Fibroblast of the aortic adventitia (primary cell): ENCODE data around the gene PARVB. TPM values are rescaled to one million over a fixed set of nuclear protein-coding genes. Genes with fewer than 3 reads are reported as not detected.
A peak's percentile ranks its signal among the peaks of the same experiment; 100 is the strongest.

ENCODE experiments used
- DNase-seq: peaks from one replicate; pipeline ENCODE4 v3.0.0-alpha.2; 2010; ENCODE audit warnings: low read depth
- H3K4me3 ChIP-seq: 2 replicates; pipeline ENCODE4 v1.5.1; 2011; ENCODE audit warnings: low read depth, mild to moderate bottlenecking, control low read depth, low read length, moderate library complexity
- total RNA-seq: library from RNA; depleted of rRNA; stranded (reverse); fragments of >200 nt; gene quantifications from 2 replicates; pipeline ENCODE4 v1.2.3, GENCODE V29; 2012; ENCODE audit warnings: low replicate concordance
- TF ChIP-seq, protein P1 (sequence below): IDR thresholded peaks from 2 replicates; pipeline ENCODE4 v1.5.1; 2011; ENCODE audit warnings: mild to moderate bottlenecking, low read length, control low read depth, inconsistent platforms; ENCODE audit not compliant: insufficient read depth

Gene PARVB
- total RNA-seq, 1 donor, result 30.6 TPM

DNA sequence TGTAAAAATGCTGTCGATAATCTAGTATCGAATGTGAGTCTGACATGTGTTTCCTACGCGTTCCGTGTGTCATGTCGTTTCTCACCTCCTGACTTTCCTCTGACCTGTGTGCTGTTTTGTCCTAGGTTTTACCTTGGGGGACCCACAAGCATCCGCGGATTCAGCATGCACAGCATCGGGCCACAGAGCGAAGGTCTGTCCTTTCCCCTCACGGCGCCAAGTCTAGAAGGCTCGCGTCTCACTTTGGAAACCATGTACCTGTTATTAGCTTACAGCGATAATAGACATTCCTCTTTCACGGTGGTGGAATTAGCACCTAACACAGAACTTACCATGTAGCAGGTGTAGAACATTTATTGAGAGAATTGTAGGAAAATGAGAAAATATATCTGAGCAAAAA lies 40.3 kb upstream of the PARVB start:
- no peak for DNase-seq
- TF ChIP-seq, protein P1, sequence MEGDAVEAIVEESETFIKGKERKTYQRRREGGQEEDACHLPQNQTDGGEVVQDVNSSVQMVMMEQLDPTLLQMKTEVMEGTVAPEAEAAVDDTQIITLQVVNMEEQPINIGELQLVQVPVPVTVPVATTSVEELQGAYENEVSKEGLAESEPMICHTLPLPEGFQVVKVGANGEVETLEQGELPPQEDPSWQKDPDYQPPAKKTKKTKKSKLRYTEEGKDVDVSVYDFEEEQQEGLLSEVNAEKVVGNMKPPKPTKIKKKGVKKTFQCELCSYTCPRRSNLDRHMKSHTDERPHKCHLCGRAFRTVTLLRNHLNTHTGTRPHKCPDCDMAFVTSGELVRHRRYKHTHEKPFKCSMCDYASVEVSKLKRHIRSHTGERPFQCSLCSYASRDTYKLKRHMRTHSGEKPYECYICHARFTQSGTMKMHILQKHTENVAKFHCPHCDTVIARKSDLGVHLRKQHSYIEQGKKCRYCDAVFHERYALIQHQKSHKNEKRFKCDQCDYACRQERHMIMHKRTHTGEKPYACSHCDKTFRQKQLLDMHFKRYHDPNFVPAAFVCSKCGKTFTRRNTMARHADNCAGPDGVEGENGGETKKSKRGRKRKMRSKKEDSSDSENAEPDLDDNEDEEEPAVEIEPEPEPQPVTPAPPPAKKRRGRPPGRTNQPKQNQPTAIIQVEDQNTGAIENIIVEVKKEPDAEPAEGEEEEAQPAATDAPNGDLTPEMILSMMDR, result no peak
- no peak overlapping the region for H3K4me3 ChIP-seq

DNA sequence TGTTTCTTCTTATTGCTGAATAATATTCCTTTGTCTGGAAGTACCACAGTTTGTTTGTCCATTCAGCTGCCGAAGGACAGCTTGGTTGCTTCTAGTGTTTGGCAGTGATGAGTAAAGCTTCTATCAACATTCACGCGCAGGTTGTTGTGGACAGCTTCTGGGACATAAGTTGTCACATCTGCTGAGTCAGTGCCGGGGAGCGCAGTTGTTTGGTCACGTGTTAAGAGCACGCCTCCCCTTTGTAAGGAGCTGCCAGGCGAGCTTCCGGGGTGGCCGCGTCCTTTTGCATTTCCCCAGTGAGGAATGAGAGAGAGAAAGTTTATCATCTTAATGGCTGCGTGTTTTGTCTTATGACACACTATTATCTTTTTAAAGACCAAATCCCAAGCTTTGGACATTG lies 38.6 kb upstream of the PARVB start:
- H3K4me3 ChIP-seq, result no peak overlapping the region
- TF ChIP-seq, protein P1, result no peak
- DNase-seq, result no peak

DNA sequence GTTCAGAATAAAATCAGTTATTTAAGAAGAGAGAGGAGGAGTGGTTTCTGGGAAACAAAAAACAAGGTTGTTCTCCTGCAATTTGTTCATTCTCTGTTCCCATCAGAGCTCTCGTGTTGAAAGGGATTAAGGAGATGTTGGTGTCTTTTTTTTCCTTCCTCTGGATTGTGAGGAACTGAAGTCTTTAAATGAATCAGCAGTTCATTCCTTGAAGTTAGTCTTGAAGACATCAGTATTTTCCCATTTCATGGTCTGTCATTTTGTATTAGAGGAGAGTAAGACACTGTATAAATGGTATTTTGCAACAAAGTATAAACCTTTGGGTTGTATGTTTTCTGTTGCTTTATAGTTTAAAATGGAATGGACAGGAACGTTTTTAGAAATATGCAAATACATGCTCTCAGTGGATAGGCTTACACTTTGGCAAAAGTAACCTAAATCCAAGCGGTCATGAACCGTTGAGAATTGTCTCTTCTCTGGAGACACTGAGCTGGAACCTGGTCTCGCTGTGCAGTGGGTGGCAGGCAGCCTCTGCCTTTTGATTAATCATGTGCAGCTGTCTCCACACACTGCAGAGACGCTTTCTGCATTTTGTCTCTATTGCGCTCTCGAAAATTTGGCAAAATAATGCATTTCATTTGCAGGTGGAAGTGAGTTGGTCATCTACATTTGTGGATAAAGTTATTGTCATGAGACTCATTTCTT lies 35.8 kb upstream of the PARVB start:
- TF ChIP-seq, protein P1, result no peak
- DNase-seq, result no peak
- H3K4me3 ChIP-seq, result no peak overlapping the region

DNA sequence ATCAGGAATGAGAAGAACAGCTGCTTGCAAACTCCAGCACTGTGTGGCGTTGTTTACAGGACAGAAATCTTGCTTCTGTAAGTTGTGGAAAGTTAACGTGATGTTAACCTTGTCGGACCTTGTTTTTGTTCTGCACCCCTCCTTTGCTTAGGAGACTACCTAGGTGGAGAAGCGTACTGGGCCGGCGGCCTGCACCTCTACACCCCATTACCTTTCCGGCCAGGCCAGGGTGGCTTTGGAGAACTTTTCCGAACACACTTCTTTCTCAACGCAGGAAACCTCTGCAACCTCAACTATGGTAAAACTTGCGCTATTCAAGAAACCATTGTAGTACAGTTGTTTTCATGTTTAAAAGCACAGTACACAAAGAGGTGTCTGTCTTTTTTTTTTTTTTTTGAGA lies 35.1 kb upstream of the PARVB start:
- TF ChIP-seq, protein P1, result no peak
- no peak overlapping the region for H3K4me3 ChIP-seq
- DNase-seq, result no peak

DNA sequence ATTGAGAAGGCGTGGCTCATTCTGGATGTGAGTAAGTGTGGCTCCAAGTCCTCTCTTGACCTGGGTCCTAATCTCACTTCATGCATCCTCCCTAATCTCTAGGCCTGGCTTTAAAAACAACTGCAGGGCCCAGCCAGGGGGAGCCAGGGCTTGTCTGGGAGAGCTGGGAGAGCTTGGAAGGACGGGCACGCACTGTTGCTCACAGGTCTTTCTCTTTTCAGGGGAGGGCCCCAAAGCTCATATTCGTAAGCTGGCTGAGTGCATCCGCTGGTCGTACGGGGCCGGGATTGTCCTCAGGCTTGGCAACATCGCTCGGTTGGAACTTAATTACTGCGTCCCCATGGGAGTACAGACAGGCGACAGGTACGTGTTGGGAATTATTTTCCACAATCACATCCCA lies 34.1 kb upstream of the PARVB start:
- H3K4me3 ChIP-seq, result no peak overlapping the region
- DNase-seq, result no peak
- TF ChIP-seq, protein P1, result no peak

DNA sequence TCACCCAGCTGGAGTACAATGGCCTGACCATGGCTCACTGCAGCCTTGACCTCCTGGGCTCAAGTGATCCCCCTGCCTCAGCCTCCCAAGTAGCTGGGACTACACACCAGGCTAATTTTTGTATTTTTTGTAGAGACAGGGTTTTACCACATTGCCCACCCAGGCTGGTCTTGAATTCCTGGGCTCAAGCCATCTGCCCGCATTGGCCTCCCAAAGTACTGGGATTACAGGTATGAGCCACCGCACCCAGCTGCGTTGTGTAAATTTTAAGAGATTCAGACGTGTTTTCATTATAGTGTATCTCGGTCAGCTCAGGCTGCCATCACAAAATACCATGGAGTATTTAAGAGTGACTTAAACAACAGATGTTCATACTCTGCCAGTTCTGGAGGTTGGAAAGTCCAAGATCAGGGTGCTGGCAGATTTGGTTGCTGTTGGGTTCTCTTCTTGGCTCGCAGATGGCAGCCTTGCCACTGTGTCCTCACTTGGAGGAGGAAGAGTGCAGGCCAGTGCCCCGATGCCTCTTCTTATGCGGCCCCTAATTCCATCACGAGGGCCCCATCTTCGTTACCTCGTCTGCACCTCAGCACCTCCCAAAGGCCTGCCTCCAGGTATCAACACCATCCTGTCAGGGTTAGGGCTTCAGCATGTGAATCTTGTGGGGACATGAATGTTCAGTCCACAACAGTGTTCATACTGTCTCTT lies 32.6 kb upstream of the PARVB start:
- H3K4me3 ChIP-seq, result no peak overlapping the region
- DNase-seq, result no peak
- TF ChIP-seq, protein P1, result no peak

DNA sequence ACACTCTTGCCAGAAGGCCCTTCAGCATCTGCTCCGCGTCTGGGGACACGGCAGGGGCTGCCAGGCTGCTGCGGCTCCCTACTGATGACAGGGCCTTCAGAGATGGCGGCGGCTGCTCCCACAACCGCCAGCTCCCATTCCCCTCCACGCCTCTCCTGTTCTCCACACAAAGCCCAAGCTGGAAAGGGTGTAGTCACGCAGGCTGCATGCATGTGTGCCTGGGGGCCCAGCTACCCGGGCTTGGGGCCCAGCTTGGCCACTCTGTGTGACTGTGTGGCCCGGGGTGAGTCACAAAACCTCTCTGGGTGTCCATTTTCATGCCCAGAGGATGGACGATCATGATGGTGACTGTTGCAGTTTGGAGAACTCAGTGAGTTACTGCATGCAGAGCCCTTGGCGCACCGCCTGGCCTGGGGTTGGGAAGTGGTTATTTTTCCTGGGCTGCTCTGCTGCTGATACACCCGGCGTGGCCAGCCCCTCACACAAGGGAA lies 31.7 kb upstream of the PARVB start:
- H3K4me3 ChIP-seq, result no peak overlapping the region
- TF ChIP-seq, protein P1, result no peak
- peak; percentile 42 for DNase-seq
